Frontal cortex (tissue), 4 donors: ENCODE results near the gene VPS29. TPM values are rescaled to one million over a fixed set of nuclear protein-coding genes. Genes with fewer than 3 reads are reported as not detected.

Experiments used
- DNase-seq, 2 donors: peaks; one replicate each; pipeline ENCODE4 v3.0.0; 2012; ENCODE audit warnings: low spot score in 2 of 2
- FAIRE-seq: peaks from 2 replicates; lab custom pipeline; 2012; peaks lifted over from hg19 to GRCh38; lab: Jason Lieb, UNC
- small RNA-seq: library from RNA; depleted of rRNA; stranded (forward); fragments of <200 nt; gene quantifications from one replicate; pipeline ENCODE3, GENCODE V24; 2014
- total RNA-seq: library from RNA; depleted of rRNA; stranded (reverse); fragments of >200 nt; gene quantifications from one replicate; pipeline ENCODE4 v1.2.3, GENCODE V29; 2014
- donor health status: control.
- donor health status: control.
- donor health status: control.

VPS29 gene
- total RNA-seq, 1 donor from 2014 or later = 106 TPM

DNA sequence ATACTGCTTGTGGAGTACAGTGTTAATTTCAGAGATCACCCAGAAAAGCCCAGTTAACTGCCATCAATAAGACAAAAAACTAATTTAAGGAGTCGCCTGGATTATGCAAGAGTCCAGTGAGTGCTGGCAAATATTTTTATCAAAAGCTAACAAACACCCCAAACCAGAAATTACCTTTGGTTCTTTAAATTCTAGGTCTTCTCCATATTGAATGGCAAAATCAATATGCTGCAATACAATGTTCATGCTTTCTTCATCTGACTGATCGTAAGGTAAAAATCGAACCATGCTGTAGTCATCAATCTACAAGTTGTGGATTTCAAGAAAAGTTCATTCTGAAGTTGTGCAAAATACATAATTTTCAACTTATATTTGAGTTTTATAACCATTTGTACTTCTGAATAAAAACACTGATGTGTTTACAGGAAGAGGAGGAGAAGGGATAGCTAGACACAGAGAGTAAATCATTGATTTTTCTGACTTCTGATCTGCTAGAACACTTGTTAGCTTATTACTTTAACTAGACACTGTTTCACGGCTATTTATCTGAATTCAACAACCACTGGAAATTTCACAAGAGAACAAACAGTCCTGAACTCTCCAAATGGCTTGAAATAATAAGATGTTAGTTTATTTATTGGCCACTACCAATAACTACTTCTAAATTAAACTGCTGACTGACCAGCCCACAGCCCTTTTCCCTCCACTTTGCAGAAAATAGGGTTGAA, 48.2 kb downstream of the VPS29 start:
- FAIRE-seq (no peak), DNase-seq (no peak)

DNA sequence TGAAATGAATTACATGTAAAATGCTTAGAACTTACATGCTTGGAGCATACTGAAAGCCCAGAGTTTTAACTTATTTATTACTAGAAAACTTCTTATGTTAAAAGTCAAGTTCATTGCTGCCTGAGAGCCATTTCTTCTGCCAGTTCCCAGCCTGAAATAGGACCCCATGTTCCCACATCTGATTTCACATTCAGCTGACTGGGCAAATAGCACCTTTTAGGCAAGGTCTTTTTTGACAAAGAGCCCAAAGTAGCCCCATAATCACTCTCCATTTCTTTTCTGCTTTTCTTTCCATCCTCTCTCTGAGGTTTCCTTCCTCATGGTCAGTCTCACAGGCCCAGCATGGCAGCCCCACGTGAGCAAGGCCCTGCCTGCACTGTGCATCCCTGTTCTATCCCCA, 50.6 kb downstream of the VPS29 start:
- DNase-seq (no peak), FAIRE-seq (no peak)

GRCh38 chr12:110449799-110450497, 52.0 kb downstream of the VPS29 start, which contains the start of gene ARPC3:
ARPC3 (minus strand) TSS chr12:110450337; CDS start chr12:110450260, 77 bp downstream.
- no peak for FAIRE-seq

GRCh38 chr12:110444455-110444854, 57.5 kb downstream of the VPS29 start:
- no peak for DNase-seq

More at GRCh38 chr12:110449799-110450497, 52.0 kb downstream of the VPS29 start, which contains the start of gene ARPC3:
- peak; percentile 73 to 91 for DNase-seq

More at GRCh38 chr12:110444455-110444854, 57.5 kb downstream of the VPS29 start:
- FAIRE-seq = no peak

Small RNA genes lying within 50 kb of the gene (small RNA-seq; reads per million reads assigned to genes)
- gene RF00278 = not detected

Other genes with a start within 250 kb of the VPS29 start
- gene ATP2A2, start 220.9 kb downstream of the VPS29 start, total RNA-seq = 149 TPM
- gene ANAPC7, start 98.4 kb downstream of the VPS29 start, total RNA-seq = 44.0 TPM
- 121 TPM for gene ARPC3, start 51.8 kb downstream of the VPS29 start, total RNA-seq
- gene GPN3, start 33.9 kb downstream of the VPS29 start, total RNA-seq = 21.6 TPM
- 39.1 TPM for gene FAM216A, start 33.3 kb downstream of the VPS29 start, total RNA-seq
- gene RAD9B, start 220 bp upstream of the VPS29 start, total RNA-seq = 1.2 TPM
- gene PPTC7, start 81.2 kb upstream of the VPS29 start, total RNA-seq = 8.2 TPM
- gene TCTN1, start 112.0 kb upstream of the VPS29 start, total RNA-seq = 35.9 TPM
- 7.3 TPM for gene HVCN1, start 187.0 kb upstream of the VPS29 start, total RNA-seq
- 140 TPM for gene PPP1CC, start 240.8 kb upstream of the VPS29 start, total RNA-seq